ENCODE results near the gene CHST6.
A peak's percentile ranks its signal among the peaks of the same experiment; 100 is the strongest.
"Not testable (repeated sequence)": the region's sequence is repeated elsewhere in the genome, so short reads cannot be mapped to it uniquely, and the experiment has no call there.

CHST6 gene

GRCh38 chr16:75432828-75433731, 62.2 kb downstream of the CHST6 start, which contains the start of gene CFDP1:
Gene CFDP1 (minus strand): TSS chr16:75433503. CDS start chr16:75433352, 151 bp downstream.
- DNase-seq = peak; percentile 97

- DNase-seq = no peak
These were observed 65.4 kb downstream of the CHST6 start for GRCh38 chr16:75429621-75430403.

GRCh38 chr16:75426524-75426923, 68.7 kb downstream of the CHST6 start:
- not testable (repeated sequence) for DNase-seq

- not testable (repeated sequence) for DNase-seq
These were observed 71.0 kb downstream of the CHST6 start for GRCh38 chr16:75424105-75424762.

DNA sequence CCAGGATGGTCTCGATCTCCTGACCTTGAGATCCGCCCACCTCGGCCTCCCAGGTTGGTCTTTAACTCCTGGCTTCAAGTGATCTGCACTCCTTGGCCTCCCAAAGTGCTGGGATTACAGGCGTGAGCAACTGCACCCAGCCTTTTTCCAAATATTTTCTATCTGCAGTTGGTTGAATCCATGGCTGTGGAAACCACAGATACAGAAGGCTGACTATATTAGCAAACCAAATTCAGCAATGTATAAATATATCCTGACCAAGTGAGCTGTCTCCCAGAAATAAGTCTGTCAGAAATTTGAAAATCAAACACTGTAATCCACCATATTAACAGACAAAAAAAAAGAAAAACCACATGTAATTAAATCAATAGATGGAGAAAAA, 71.5 kb downstream of the CHST6 start:
- DNase-seq = no peak

Measured in right forelimb (tissue), 1 donor.